Neural progenitor cell (in vitro differentiated cells): ENCODE results near the gene RGS5. TPM values are rescaled to one million over a fixed set of nuclear protein-coding genes. Genes with fewer than 3 reads are reported as not detected.

Source experiments
- DNase-seq: peaks from one replicate; pipeline ENCODE4 v3.0.0-alpha.2; 2016; ENCODE audit warnings: low spot score
- H2AFZ ChIP-seq: fragments of 200-600 bp; sonication (generic); replicated peaks from 2 replicates; pipeline ENCODE4 v1.6.1; 2016; ENCODE audit warnings: antibody characterized with exemption
- H3F3A ChIP-seq: fragments of 200-600 bp; sonication (generic); 2 replicates; pipeline ENCODE4 v1.6.1; 2016; ENCODE audit warnings: antibody characterized with exemption, low read depth
- H3K27ac ChIP-seq: fragments of 200-600 bp; sonication (generic); 2 replicates; pipeline ENCODE4 v1.5.1; 2016; ENCODE audit warnings: mild to moderate bottlenecking
- H3K27me3 ChIP-seq: fragments of 200-600 bp; sonication (generic); 2 replicates; pipeline ENCODE4 v1.6.1; 2016; ENCODE audit warnings: mild to moderate bottlenecking, moderate library complexity
- H3K36me3 ChIP-seq: fragments of 200-600 bp; sonication (generic); 2 replicates; pipeline ENCODE4 v1.5.1; 2016
- H3K4me1 ChIP-seq: fragments of 200-600 bp; sonication (generic); 2 replicates; pipeline ENCODE4 v1.6.1; 2016; ENCODE audit warnings: mixed run types
- H3K4me2 ChIP-seq: fragments of 200-600 bp; sonication (generic); 2 replicates; pipeline ENCODE4 v1.6.1; 2016
- H3K4me3 ChIP-seq: fragments of 200-600 bp; sonication (generic); 2 replicates; pipeline ENCODE4 v1.5.1; 2016
- H3K79me2 ChIP-seq: fragments of 200-600 bp; sonication (generic); 2 replicates; pipeline ENCODE4 v1.6.1; 2016; ENCODE audit warnings: low read depth
- H3K9ac ChIP-seq: fragments of 200-600 bp; sonication (generic); 2 replicates; pipeline ENCODE4 v1.6.1; 2016
- H3K9me3 ChIP-seq: fragments of 200-600 bp; sonication (generic); 2 replicates; pipeline ENCODE4 v1.5.1; 2016; ENCODE audit warnings: low read depth
- H4K20me1 ChIP-seq: fragments of 200-600 bp; sonication (generic); 2 replicates; pipeline ENCODE4 v1.6.1; 2016; ENCODE audit warnings: low read depth
- H3K27ac Mint-ChIP-seq: 3 replicates; pipeline ENCODE4 v1.8.0; 2021; ENCODE audit warnings: mixed read lengths
- H3K27me3 Mint-ChIP-seq: 2 replicates; pipeline ENCODE4 v1.8.0; 2022; ENCODE audit warnings: low read depth, mild to moderate bottlenecking, inconsistent platforms, moderate library complexity, mixed read lengths; ENCODE audit not compliant: insufficient read depth
- H3K36me3 Mint-ChIP-seq: 3 replicates; pipeline ENCODE4 v1.8.0; 2021; ENCODE audit warnings: mixed read lengths
- H3K4me1 Mint-ChIP-seq: 3 replicates; pipeline ENCODE4 v1.8.0; 2021; ENCODE audit warnings: mixed read lengths
- H3K4me3 Mint-ChIP-seq: 3 replicates; pipeline ENCODE4 v1.8.0; 2021; ENCODE audit warnings: mild to moderate bottlenecking, moderate library complexity, mixed read lengths
- H3K9me3 Mint-ChIP-seq: 3 replicates; pipeline ENCODE4 v1.8.0; 2020; ENCODE audit warnings: mixed read lengths
- CTCF ChIP-seq: fragments of 200-600 bp; sonication (generic); IDR thresholded peaks from 2 replicates; pipeline ENCODE4 v1.5.1; 2017; ENCODE audit warnings: antibody characterized with exemption, mild to moderate bottlenecking
- EZH2 ChIP-seq: fragments of 200-600 bp; sonication (generic); IDR thresholded peaks from 2 replicates; pipeline ENCODE4 v1.6.1; 2017; ENCODE audit warnings: antibody characterized with exemption, mild to moderate bottlenecking, moderate library complexity
- EZH2phosphoT487 ChIP-seq: fragments of 200-600 bp; sonication (generic); IDR thresholded peaks from 2 replicates; pipeline ENCODE4 v1.6.1; 2017; ENCODE audit warnings: antibody characterized with exemption
- total RNA-seq: library from RNA; depleted of rRNA; stranded (reverse); fragments of >200 nt; gene quantifications from 2 replicates; pipeline ENCODE4 v1.2.3, GENCODE V29; 2015; ENCODE audit warnings: low replicate concordance

The RGS5 gene
- total RNA-seq, 1 donor from 2014 or later: 8.0 TPM

GRCh38 chr1:163166886-163167555, 35.7 kb downstream of the RGS5 start:
- H3K27ac ChIP-seq: no peak overlapping the region
- no peaks in the 10 kb centered on the region for H3K36me3 ChIP-seq
- H3K4me2 ChIP-seq: no peak overlapping the region
- no peaks in the 10 kb centered on the region for H3K36me3 Mint-ChIP-seq
- no peak overlapping the region for H3K4me3 ChIP-seq
- no peaks in the 10 kb centered on the region for H3K27me3 ChIP-seq
- no peak overlapping the region for H3K4me3 Mint-ChIP-seq
- H3K27ac Mint-ChIP-seq: no peak overlapping the region
- H3K9me3 Mint-ChIP-seq: no peaks in the 10 kb centered on the region
- H3K27me3 Mint-ChIP-seq: peaks cover 4% of the 10 kb centered on the region
- no peaks in the 10 kb centered on the region for H3F3A ChIP-seq
- peaks cover 8% of the 10 kb centered on the region for H3K4me1 ChIP-seq
- no peaks in the 10 kb centered on the region for H3K79me2 ChIP-seq
- H3K9me3 ChIP-seq: no peaks in the 10 kb centered on the region
- no peak for DNase-seq
- H4K20me1 ChIP-seq: no peaks in the 10 kb centered on the region
- H3K4me1 Mint-ChIP-seq: peaks cover 24% of the 10 kb centered on the region
- no peak overlapping the region for H2AFZ ChIP-seq
- no peak for TF ChIP-seq EZH2phosphoT487
- H3K9ac ChIP-seq: no peak overlapping the region

GRCh38 chr1:163165119-163165518, 37.6 kb downstream of the RGS5 start:
- DNase-seq: no peak
- H3K9me3 ChIP-seq: no peaks in the 10 kb centered on the region
- no peaks in the 10 kb centered on the region for H3K9me3 Mint-ChIP-seq
- H3K4me2 ChIP-seq: no peak overlapping the region
- no peaks in the 10 kb centered on the region for H3K27me3 ChIP-seq
- no peak overlapping the region for H3K27ac Mint-ChIP-seq
- H3K36me3 Mint-ChIP-seq: no peaks in the 10 kb centered on the region
- H3K36me3 ChIP-seq: no peaks in the 10 kb centered on the region
- TF ChIP-seq EZH2: no peak
- no peak for TF ChIP-seq EZH2phosphoT487
- TF ChIP-seq CTCF: no peak
- H3K4me3 Mint-ChIP-seq: no peak overlapping the region
- H3K27ac ChIP-seq: no peak overlapping the region
- no peaks in the 10 kb centered on the region for H4K20me1 ChIP-seq
- no peak overlapping the region for H2AFZ ChIP-seq
- no peak overlapping the region for H3K4me3 ChIP-seq
- peaks cover 3% of the 10 kb centered on the region for H3K27me3 Mint-ChIP-seq
- no peaks in the 10 kb centered on the region for H3F3A ChIP-seq
- H3K79me2 ChIP-seq: no peaks in the 10 kb centered on the region
- peaks cover 20% of the 10 kb centered on the region for H3K4me1 Mint-ChIP-seq
- no peak overlapping the region for H3K9ac ChIP-seq
- peaks cover 8% of the 10 kb centered on the region for H3K4me1 ChIP-seq

- Histone ChIP-seq H3F3A (no peaks in the 10 kb centered on the region), H3K36me3 (no peaks in the 10 kb centered on the region), H3K9ac (no peak overlapping the region), H3K79me2 (no peaks in the 10 kb centered on the region), H3K27ac (no peak overlapping the region), H3K4me3 (no peak overlapping the region), H2AFZ (no peak overlapping the region), H4K20me1 (no peaks in the 10 kb centered on the region), H3K9me3 (no peaks in the 10 kb centered on the region), H3K4me2 (no peak overlapping the region), H3K4me1 (peaks cover 8% of the 10 kb centered on the region), H3K27me3 (no peaks in the 10 kb centered on the region)
- no peak overlapping the region for H3K4me3 Mint-ChIP-seq
- H3K36me3 Mint-ChIP-seq: no peaks in the 10 kb centered on the region
- H3K27me3 Mint-ChIP-seq: peaks cover 4% of the 10 kb centered on the region
- no peak for DNase-seq
- no peak overlapping the region for H3K27ac Mint-ChIP-seq
- peaks cover 20% of the 10 kb centered on the region for H3K4me1 Mint-ChIP-seq
- no peak for TF ChIP-seq EZH2
- TF ChIP-seq EZH2phosphoT487: no peak
- no peak for TF ChIP-seq CTCF
- H3K9me3 Mint-ChIP-seq: no peaks in the 10 kb centered on the region
These were observed 38.7 kb downstream of the RGS5 start for GRCh38 chr1:163163881-163164582.

- Mint-ChIP-seq H3K27ac (no peak overlapping the region), H3K4me1 (peaks cover 20% of the 10 kb centered on the region)
- peaks cover 8% of the 10 kb centered on the region for H3K4me1 ChIP-seq
These were observed 39.6 kb downstream of the RGS5 start for GRCh38 chr1:163163163-163163562.

More at GRCh38 chr1:163163163-163163562, 39.6 kb downstream of the RGS5 start:
- Histone ChIP-seq H3K36me3 (no peaks in the 10 kb centered on the region), H4K20me1 (no peaks in the 10 kb centered on the region), H3K4me3 (no peak overlapping the region), H2AFZ (no peak overlapping the region), H3K79me2 (no peaks in the 10 kb centered on the region), H3K4me2 (no peak overlapping the region), H3K27me3 (no peaks in the 10 kb centered on the region), H3K27ac (no peak overlapping the region), H3K9me3 (no peaks in the 10 kb centered on the region), H3F3A (no peaks in the 10 kb centered on the region), H3K9ac (no peak overlapping the region)
- Mint-ChIP-seq H3K36me3 (no peaks in the 10 kb centered on the region), H3K4me3 (no peak overlapping the region), H3K9me3 (peaks cover 5% of the 10 kb centered on the region), H3K27me3 (peaks cover 5% of the 10 kb centered on the region)
- TF ChIP-seq EZH2 (no peak), CTCF (no peak)
- DNase-seq: no peak
